Amniotic epithelial cell (primary cell): Measurements from ENCODE around the gene LNX1.

Source experiments
- DNase-seq: peaks from one replicate; pipeline ENCODE4 v3.0.0-alpha.2; 2010; ENCODE audit warnings: low read depth

Gene LNX1

DNA sequence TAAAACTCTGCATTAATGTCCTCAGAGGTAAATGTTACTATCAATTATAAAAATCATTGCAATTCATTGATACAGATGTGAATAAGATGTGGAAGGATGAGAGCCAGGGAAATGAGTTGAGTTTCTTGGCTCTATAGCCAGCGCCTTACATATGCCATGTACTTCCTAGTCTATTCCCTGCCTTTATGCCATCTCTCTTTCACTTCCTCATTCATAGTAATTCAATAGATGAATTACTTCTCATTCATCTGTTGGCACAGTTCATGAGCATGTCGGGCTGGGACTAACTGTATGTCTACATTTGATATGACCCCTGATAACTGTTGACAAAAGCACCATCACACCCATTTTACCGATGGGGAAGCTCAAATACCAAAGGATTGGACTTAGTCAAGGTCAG is 55.7 kb downstream of the LNX1 start:
- DNase-seq = no peak

DNA sequence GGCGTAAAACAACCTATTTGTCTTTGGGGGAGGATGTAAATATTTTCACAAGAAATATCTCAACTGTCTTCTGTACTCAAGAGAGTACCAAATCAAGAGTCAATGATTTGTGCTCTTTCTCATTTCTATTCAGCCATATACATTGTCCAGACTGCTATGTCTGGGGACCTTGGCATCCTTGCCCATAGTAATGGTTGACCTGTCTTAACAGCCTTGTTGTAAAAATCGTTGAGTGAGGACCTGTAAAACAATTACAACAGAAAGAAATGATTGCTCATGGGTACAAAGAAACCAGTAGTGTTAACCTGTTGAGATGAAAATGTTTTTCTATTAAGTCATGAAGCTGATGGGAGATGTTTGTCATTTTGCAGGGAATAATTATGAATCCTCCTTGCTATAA is 56.6 kb downstream of the LNX1 start:
- DNase-seq = no peak

DNA sequence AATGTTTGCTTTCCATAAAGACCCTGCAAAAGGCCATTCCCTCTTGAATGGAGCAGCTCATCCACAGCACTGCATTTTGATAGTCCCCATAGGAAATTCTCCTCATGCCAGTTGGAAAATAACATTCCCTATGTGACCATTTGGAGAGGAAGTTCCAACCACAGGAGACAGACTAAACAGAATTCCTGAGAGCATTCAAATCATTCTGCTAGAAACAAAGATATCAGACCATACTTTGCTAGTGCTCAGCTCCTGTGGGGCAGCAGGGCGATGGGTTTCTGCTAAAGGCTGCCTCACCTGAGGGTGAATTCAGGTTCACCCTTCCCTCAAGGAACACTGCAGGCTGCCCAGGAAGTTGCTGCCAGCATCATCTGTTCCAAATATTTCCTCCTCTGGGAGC is 58.8 kb downstream of the LNX1 start:
- DNase-seq = no peak

DNA sequence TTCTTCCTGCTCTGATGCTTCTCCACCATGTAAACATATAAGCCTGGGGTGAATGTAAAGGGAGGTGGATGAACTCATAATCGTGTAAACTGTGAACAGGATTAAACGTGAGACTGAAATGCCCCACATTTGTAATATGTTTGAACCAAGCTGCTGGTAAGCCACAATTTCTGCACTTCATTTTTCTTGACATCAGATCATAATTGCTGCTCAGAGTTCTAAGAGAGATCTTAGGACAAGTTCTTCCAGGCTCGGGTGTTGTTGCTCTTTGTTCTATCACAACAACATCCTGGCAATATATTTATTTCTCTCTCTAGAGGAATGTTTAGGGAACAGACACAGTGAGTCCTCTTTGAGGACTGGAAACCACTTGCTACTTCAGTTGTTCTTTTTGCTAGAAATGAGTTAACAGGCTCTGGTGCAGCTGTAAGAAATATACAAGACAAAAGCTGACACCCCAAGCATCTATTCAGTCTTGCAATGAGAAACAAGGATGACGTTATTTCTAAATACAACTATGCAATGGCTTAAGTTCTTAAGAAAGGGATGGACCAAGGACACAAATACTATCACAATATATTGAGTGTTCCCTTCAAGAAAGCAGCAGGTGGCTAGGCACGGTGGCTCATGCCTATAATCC is 59.6 kb downstream of the LNX1 start:
- DNase-seq = no peak

DNA sequence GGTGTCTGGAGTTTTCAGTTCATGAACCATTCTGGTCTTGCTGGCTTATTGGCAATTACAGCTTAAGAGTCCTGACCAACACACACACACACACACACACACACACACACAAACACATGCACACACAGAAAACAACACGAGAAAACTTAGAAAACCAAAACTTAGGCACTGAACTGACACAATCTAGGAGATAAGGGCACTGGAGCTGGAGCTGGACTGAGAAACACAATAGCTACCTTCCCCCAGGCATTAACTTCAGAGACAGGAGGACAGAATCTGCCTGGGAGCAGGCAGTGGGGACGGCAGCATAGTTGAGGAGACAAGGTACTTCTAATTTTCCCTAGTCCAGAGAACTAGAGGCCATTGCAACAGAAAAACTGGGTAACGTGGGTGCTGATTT is 62.3 kb downstream of the LNX1 start:
- no peak for DNase-seq

DNA sequence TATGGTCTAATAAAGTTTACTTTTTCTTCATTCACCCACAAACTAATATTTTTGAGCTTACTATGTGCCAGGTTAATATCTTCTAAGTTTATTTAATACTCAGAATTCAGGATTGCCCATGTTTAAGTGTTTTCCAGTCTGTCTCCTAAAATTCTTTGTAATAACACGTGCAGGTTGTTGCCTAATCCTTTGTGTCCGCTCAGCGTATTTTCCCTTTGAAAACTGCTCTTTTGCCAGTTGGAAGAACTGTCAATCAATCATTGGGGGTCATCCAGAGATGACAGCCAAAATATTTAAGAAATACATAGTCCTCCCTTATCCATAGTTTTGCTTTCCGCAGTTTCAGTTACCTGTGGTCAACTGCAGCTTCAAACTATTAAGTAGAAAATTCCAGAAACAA is 63.4 kb downstream of the LNX1 start:
- DNase-seq = no peak

DNA sequence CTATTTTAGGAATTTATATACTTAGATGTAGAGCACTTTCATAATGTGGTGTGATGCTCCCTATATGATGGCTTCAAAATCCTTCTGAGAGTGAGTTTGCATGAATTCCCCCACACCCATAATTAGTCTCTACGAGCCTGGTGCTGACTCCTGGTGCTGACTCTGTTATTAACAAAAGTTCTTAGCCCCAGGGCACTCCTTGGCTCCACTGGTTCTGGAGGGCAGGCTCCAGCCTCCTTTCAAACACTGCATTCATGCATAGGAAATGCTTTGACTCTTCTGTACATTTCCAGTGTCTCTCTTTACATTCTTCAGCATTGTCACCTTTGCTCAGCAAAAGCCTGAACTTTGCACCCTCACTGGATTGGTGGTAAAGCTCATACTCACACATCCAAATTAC is 64.0 kb downstream of the LNX1 start:
- DNase-seq = no peak

DNA sequence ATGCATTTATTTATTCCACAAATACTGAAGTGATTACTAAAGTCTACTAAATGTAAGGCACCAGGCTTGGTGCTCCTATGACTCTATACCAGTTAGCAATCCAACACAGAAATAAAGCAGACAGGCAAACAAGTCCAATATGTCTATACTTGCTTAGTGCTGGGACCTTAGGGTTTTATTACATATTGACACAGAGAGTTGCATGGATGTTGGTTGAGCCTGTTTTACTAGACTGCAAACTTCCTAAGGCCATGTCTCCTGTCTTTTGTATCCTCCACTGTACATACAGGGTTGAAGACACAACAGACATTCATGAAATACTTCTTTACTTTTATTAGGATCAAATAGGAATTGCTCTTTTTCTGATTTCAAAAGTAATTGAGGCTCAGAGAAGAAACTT is 69.0 kb downstream of the LNX1 start:
- DNase-seq = no peak

DNA sequence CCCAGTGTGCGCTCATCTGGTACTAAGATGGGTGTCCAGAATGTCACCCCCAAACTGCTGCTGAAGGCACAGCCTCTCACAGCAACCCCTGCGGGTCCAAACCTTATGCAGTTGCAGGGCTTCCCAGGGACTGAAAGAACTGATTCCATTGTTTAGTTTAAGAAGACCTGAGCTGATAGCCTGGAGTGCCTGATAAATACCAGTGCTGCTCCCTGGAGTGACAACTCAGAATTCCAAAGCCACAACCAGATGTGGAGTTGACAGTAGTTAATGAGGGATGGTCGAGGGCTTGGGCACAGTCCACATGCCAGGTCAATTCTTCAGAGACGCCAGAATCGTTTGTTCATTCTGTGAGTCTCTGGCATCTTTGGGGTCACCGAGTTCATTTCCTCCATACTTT is 71.2 kb downstream of the LNX1 start:
- no peak for DNase-seq

DNA sequence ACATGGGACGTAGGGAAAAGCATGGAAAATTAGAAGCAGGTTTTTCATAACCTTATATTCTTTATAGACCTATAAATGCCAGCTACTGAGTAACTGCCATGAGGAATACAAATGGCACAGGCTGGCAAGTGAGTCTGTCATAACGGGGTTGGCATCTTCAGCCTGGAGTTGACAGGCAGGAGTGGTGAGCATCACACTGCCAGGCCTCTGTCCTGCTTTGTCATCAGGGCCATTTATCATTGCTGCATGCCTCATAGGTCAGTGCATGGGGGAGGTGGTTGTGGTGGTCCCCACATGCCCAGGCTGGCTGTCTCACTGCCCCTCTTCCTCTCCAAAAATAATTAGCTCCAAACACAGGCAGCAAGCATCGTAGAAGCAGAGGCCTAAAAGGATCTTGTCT is 72.5 kb downstream of the LNX1 start:
- no peak for DNase-seq

DNA sequence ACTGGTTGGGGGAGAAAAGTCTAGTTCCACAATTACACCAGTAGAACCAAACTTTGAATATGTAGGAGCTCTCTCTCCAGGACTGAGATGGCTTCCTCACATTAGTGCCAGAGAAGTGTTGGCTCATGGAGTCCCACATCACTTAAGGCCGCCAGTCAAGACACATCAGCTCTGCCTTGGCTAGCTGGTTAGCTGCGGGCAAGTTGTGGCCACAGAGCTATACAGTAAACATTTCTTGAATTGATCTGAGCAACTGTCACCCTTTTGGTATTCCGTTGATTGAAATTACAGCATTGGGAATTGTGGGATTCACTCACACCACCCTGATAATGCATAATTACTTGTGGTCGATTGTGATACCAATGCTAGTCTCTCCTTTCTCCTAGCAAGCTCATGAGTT is 76.2 kb downstream of the LNX1 start:
- no peak for DNase-seq

DNA sequence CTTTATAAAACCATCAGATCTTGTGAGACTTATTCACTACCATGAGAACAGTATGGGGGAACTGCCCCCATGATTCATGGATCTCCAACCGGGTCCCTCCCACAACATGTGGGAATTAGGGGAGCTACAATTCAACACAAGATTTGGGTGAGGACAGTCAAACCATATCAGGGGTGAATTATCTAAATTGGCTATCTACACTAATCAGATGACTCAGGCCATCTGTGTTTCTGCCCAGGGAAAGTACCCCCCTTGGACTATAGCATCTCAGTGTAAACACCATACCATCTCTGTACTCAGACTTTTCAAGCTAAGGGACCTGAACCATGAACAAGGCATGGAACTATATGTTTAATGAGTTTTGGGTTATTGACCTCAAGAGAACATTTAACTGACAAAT is 76.8 kb downstream of the LNX1 start:
- peak; percentile 59 for DNase-seq

DNA sequence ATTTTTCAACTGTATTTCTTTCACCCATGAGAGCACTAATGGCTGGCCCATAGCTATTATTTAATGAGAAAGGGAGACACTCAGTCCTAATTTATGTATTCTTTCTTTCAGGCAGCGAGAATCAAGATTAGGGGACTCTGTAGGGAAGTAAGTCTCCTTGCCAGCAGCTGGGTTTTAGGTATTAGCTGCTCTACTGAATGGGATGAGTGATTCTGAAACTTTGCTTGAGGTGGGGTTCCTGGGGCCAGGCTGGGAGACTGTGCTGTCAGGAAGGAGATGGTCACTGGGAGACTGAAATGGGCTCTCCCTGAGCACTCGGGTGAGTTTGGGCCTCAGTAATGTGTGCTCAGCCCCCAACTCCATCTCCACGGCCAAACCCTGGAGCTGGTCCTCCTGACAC is 78.7 kb downstream of the LNX1 start:
- no peak for DNase-seq

DNA sequence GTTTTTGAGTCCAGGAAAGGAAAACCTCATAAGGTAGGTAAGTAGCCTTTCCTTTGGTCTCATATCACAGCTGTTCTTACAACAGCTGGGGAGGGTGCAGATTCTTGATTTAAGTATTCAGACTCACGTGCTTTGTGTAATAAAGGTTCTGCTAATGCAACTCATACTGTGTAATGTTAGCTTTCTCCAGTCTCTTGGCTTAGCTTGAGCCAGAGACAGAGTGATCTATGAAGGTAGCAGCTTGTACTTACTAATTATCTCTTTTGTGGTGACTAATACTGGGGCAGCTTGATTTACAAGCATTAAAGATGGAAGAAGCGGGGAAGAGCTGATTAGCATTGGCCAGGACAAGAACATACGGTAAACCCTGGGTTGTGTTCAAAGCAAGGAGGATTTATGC is 80.3 kb downstream of the LNX1 start:
- peak; percentile 97 for DNase-seq

DNA sequence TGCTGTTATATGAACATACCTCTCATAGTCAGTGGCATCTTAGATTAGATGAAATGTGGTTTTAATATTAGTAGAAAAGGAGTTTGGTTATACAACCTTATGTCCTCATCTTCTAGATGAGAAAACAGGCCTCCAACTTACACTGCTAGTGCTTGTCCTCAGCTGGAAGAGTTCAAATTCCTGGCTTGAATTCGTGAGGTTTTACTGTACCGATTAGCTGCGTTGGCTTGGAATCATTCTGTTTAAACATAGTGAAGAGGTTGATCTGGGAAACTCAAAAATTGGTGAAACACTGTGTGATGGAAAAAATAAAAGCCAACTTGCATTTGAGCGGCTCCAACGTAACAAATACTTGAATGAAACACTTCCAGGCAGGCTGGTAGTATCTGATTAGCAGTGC is 81.0 kb downstream of the LNX1 start:
- no peak for DNase-seq

DNA sequence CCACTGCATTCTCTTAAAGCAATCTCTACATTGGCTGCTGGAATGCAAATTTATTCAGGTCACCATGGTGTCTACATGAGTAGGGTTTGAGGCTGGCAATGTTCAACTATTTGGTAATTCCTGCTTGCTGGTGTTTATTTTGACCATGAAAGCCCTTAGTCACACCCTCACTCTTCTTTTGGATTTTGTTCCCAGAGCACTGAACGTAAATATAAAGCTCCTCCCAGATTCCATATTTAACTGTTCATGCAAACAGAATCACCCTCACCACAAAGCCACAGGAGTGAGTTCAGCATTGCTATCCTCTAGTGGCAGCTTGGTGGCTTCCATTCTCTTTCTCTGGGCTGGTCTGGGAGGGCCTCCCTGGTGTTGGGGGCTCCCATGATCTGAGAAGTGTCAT is 82.8 kb downstream of the LNX1 start:
- peak; percentile 70 for DNase-seq

DNA sequence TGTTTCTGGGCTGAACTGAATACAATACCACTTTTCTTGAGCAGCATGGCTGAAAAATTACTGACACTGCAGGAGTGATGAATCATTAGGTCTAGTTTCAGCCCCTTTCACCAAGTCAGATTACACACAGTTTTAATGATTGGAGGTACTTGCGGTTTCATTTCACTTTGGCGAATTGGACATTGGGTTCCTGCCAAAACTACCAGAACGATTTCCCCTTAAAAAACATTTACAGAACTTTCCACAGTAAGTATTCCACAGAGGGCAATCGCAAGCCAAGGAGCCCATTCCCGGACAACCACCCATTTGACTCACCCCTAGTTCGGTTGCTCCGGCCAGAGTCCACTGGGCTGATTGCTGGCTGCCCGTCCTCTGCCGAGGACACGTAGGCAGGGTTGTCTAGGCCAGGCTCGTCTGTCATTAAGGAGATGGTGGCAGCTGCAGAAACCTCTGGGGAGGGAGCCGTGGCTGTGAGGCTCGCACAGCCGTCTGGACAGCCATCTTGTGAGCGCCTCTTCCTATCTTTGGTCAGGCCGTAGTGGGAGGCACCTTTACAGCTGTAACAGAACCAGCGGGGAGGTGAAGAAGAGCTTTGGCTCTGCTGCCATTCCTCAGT is 83.5 kb downstream of the LNX1 start:
- no peak for DNase-seq

DNA sequence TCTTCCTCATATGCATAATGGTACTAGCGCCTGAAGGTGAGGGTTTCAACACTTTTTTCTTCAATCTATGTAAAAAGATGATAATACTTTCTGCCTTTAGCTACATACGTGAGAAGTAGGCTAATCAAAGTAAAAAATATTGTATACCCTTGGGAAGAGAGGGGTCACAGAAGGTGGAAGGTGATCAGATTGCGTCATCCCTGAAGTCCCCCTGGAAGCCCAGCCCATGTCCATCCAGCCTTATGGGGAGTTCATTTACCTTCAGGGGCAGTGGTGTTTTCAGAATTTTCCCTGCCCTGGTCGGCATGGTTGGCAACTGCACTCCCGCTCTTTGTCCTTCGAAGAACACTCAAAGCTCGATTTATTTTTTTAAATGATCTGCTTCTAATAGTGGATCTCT is 84.2 kb downstream of the LNX1 start:
- no peak for DNase-seq

DNA sequence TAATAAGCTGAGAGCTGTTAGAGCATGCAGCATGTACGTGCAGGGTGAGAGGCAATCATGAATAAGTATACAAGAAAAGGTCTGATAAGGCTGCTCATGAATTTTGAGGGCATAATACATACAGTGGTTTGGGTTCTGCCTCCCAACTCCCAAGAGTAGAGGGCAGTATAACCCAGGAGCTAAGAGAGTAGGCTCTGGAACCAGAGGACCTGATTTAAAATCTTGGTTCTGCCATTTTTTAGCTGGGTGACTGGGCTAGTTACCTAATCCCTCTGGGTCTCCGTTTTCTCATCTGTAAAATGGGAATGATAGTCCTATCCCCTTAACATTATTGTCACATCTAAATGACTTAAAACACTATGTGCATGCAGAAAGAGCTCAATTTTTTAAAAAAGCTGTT is 85.3 kb downstream of the LNX1 start:
- no peak for DNase-seq

DNA sequence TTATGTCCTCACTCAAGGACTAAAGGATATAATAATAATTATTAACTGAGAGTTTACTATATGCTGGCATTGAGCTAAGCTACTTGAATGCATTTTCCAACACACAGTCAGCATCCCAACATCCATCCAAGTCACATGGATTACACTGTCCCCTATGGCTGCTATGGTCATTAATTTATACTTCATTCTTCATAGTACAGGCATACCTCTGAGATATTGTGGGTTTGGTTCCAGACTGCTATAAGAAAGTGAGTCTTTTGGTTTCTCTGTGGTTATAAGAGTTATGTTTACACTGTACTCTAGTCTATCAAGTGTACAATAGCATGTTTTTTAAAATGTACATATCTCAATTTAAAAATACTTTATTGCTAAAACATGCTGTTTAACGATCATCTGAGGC is 89.2 kb downstream of the LNX1 start:
- no peak for DNase-seq

DNA sequence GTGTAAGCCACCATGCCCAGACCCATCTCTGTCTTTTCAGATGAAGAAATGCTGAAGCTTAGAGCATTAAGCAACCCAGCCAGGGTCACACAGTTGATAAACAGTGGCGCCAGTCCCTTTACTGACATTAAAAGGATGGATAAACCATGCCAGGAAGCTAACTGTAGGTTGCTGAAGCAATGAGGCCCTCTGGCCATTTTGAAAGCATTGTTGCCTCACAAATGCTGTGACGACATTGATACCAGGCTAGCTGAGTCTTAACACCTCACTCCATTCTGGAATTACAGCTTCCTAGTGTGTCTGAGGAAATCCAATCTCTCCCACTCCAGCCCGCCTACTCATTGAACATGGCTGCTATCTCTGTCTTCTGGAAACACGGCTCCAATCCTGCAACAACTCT is 89.7 kb downstream of the LNX1 start:
- DNase-seq = no peak

DNA sequence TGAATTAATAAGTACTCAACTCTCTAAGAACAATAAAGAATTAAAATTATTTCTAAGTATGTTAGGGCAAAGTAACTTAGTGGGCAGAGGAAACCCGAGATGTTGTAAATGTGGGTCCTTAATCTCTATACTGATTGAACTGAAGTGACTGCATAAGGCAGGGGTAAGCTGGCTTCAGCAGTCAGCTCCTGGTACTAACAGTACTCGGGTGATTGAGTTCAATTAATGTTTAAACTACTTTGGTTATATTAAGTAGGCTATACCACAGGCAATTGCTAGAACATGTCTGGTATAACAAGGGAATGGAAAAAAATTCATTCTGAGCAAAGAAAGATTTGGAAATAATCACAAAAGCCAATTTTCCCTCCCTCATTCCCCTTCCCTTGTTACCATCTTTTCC is 90.7 kb downstream of the LNX1 start:
- no peak for DNase-seq

DNA sequence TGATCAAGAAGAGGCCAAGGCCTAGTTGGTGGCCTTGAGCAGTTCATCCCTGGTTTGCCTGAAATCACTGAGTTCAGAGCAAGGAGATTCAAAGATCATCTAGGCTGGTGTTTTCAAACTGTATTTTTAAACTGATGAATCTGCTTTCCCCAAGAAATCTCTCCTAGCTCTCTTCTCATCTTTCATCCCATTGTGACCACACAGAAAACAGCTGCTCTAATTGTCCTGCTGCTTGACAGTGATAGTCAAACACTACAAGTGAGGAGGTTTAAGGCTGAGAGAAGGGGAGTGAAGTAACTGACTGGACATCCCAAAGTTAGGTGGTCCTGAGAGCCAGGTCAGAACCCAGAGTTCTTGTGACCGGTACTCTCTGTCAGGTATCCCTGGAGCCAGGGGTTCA is 91.5 kb downstream of the LNX1 start:
- no peak for DNase-seq

DNA sequence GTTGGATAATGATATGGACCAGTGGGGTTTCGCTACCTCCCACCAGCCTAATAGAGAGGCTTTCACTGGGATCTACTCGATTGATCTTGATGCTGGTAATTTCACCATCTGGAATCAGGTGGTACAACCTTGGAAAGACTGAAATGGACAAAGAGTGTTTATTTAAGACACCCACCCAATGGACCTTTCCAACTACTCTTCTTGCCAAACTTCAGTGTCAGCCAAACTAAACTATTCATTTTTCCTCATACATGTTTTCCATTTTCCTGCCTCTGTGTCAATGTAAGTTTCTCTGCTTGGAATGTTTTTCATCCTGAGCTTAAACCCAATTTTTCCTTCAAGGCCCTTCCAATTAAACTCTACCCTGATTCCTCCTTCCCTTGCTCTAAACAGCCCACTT is 92.6 kb downstream of the LNX1 start:
- DNase-seq = no peak
